HFFc6 (cell line): ENCODE measurements around the gene ARHGAP24. TPM values are rescaled to one million over a fixed set of nuclear protein-coding genes. Genes with fewer than 3 reads are reported as not detected.

Experiments used
- DNase-seq: peaks from one replicate; pipeline ENCODE4 v3.0.0-alpha.2; 2018
- H3K27ac Mint-ChIP-seq: 2 replicates; pipeline ENCODE4 v1.8.0; 2020; ENCODE audit warnings: mild to moderate bottlenecking, mixed read lengths
- H3K27me3 Mint-ChIP-seq: 2 replicates; pipeline ENCODE4 v1.8.0; 2021; ENCODE audit warnings: mild to moderate bottlenecking, moderate library complexity, mixed read lengths; ENCODE audit not compliant: insufficient read depth
- H3K36me3 Mint-ChIP-seq: 2 replicates; pipeline ENCODE4 v1.8.0; 2021; ENCODE audit warnings: low read depth, mixed read lengths
- H3K4me1 Mint-ChIP-seq: 2 replicates; pipeline ENCODE4 v1.8.0; 2020; ENCODE audit warnings: low read depth, mixed read lengths
- H3K4me3 Mint-ChIP-seq: 2 replicates; pipeline ENCODE4 v1.8.0; 2020; ENCODE audit warnings: mild to moderate bottlenecking, moderate library complexity, mixed read lengths
- H3K9me3 Mint-ChIP-seq: 2 replicates; pipeline ENCODE4 v1.8.0; 2020; ENCODE audit warnings: mild to moderate bottlenecking, mixed read lengths
- total RNA-seq, 6 experiments: library from RNA; stranded (reverse); fragmentation: NEBNext Ultra II Directional; extraction: Animal tissue kit (Norgen Biotek cat#: 25700); gene quantifications; 2 replicates in 1 of 6; 3 replicates in 5 of 6; pipeline ENCODE4 v1.2.3, GENCODE V29; 2021
- TF ChIP-seq, protein P1 (sequence below): fragments of 200-600 bp; sonication (generic); IDR thresholded peaks from 2 replicates; pipeline ENCODE4 v1.5.0; 2021; ENCODE audit warnings: antibody characterized with exemption, mild to moderate bottlenecking

ARHGAP24 gene
- total RNA-seq, 6 experiments from 2014 or later = 13.6 to 28.3 (median 15.2) TPM

- no peaks in the 10 kb centered on the region for H3K9me3 Mint-ChIP-seq
- no peaks in the 10 kb centered on the region for H3K36me3 Mint-ChIP-seq
- H3K27ac Mint-ChIP-seq = no peak overlapping the region
- no peaks in the 10 kb centered on the region; the same call in none of the 2 replicates for H3K27me3 Mint-ChIP-seq
- DNase-seq = no peak
- H3K4me1 Mint-ChIP-seq = peaks cover 37% of the 10 kb centered on the region
- TF ChIP-seq, protein P1, sequence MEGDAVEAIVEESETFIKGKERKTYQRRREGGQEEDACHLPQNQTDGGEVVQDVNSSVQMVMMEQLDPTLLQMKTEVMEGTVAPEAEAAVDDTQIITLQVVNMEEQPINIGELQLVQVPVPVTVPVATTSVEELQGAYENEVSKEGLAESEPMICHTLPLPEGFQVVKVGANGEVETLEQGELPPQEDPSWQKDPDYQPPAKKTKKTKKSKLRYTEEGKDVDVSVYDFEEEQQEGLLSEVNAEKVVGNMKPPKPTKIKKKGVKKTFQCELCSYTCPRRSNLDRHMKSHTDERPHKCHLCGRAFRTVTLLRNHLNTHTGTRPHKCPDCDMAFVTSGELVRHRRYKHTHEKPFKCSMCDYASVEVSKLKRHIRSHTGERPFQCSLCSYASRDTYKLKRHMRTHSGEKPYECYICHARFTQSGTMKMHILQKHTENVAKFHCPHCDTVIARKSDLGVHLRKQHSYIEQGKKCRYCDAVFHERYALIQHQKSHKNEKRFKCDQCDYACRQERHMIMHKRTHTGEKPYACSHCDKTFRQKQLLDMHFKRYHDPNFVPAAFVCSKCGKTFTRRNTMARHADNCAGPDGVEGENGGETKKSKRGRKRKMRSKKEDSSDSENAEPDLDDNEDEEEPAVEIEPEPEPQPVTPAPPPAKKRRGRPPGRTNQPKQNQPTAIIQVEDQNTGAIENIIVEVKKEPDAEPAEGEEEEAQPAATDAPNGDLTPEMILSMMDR = no peak
- no peak overlapping the region for H3K4me3 Mint-ChIP-seq
These were observed 476.1 kb downstream of the ARHGAP24 start for GRCh38 chr4:85951099-85951498.

- H3K27ac Mint-ChIP-seq = peak overlapping the region; percentile 81
- no peaks in the 10 kb centered on the region; the same call in none of the 2 replicates for H3K27me3 Mint-ChIP-seq
- peak overlapping the region; percentile 27; the same call in 1 of the 2 replicates for H3K4me3 Mint-ChIP-seq
- H3K9me3 Mint-ChIP-seq = no peaks in the 10 kb centered on the region
- TF ChIP-seq, protein P1 = no peak
- DNase-seq = peak; percentile 59
- peaks cover 51% of the 10 kb centered on the region for H3K4me1 Mint-ChIP-seq
- no peaks in the 10 kb centered on the region for H3K36me3 Mint-ChIP-seq
These were observed 477.6 kb downstream of the ARHGAP24 start for GRCh38 chr4:85952528-85952927.

- TF ChIP-seq, protein P1 = no peak
- Mint-ChIP-seq H3K27me3 (no peaks in the 10 kb centered on the region; the same call in none of the 2 replicates), H3K4me1 (peaks cover 52% of the 10 kb centered on the region), H3K4me3 (peak overlapping the region; percentile 62), H3K9me3 (no peaks in the 10 kb centered on the region), H3K36me3 (no peaks in the 10 kb centered on the region), H3K27ac (peak overlapping the region; percentile 81)
- DNase-seq = no peak
These were observed 478.2 kb downstream of the ARHGAP24 start for GRCh38 chr4:85952972-85953650.

DNA sequence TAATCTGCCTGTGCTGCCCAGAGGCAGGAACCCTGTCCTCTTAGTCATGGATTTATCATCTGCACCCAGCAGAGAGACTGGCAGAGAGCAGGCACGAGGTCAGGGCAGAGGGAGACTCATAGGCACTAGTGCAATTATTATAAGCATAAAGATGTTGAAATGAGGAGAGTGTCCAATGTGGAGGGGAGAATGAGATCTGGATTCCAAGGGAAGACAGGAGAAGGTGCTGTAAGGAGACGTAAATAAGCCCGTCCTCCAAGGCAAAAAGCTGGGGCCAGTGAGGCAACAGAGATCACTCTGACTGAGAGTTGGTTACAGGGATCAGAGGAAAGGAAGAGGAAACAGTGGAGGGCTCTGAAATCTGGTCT, 478.7 kb downstream of the ARHGAP24 start:
- no peaks in the 10 kb centered on the region for H3K9me3 Mint-ChIP-seq
- H3K36me3 Mint-ChIP-seq = no peaks in the 10 kb centered on the region
- H3K27me3 Mint-ChIP-seq = no peaks in the 10 kb centered on the region; the same call in none of the 2 replicates
- peak overlapping the region; percentile 81 for H3K27ac Mint-ChIP-seq
- H3K4me1 Mint-ChIP-seq = peaks cover 52% of the 10 kb centered on the region
- TF ChIP-seq, protein P1 = no peak
- H3K4me3 Mint-ChIP-seq = peak overlapping the region; percentile 46
- peak; percentile 59 for DNase-seq

DNA sequence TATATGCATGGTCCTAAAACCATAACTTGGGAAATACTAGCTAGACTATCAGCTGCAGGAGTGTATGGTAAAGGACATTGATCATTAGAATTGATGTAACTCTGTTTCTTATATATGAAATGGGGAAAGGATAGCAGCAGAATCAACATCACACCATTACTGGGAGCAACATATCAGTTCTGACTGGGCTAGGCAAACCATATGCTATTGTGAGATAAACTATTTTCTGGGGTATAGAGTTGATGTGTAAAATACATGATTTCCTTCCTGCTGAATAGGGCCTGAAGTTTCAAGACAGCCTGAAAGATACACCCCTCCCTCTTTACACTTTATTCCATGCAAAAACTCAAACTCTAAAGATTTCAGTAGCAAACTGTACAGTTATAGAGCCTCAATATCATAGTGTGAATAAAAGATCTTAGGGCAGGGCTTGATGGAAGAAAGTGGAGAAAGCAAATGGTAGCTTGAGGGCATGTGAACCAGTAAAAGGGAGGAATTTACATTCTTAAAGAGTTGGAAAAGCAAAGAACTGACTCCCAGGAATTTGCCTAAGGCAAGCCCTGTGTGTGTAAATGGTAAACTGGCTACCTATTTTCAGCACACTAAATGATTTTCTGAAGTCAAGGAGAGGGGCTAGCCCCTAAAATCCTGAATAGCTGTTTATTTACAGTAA, 480.8 kb downstream of the ARHGAP24 start:
- no peaks in the 10 kb centered on the region for H3K36me3 Mint-ChIP-seq
- no peak overlapping the region for H3K4me3 Mint-ChIP-seq
- peak overlapping the region; percentile 56; the same call in 1 of the 2 replicates for H3K27ac Mint-ChIP-seq
- no peaks in the 10 kb centered on the region; the same call in none of the 2 replicates for H3K27me3 Mint-ChIP-seq
- peak; percentile 42 for DNase-seq
- no peaks in the 10 kb centered on the region for H3K9me3 Mint-ChIP-seq
- TF ChIP-seq, protein P1 = no peak
- H3K4me1 Mint-ChIP-seq = peaks cover 52% of the 10 kb centered on the region
